Measurements from ENCODE around the gene EXOC5.
"Not testable (repeated sequence)": the region's sequence is repeated elsewhere in the genome, so short reads cannot be mapped to it uniquely, and the experiment has no call there.

Gene EXOC5

DNA sequence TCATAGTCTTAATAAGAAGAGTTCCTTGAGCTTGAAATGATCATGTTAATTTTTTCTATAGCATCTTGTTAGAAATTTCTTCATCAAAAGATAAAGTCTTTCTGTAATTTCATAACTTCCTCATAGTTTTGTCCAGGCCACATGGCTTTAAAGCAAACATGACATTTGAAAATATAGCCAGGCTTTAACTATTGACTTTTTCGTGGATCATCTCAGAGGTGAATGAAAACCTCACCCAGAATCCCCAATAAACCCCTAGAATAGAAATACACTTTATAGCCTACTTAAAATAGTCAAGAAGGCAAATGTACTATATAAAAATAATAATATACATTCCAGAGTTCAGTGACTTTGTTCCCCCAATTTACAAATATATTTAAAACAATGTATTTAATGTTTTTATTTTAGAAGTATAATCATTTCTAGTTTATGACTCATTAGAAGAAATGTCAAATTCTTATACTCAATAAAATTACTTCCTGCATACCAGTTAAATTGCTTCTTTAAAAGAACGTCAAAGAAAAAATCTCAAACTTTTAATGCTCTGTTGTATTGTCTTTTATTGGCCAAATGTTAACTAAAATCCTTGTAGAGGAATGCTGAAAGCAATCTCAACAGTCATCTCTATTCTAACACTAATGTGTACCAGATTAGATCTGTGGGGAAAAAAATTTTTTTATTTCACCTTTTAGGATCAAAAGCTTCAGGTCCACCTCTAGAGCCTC is 21.6 kb downstream of the EXOC5 start:
- DNase-seq, result no peak

DNA sequence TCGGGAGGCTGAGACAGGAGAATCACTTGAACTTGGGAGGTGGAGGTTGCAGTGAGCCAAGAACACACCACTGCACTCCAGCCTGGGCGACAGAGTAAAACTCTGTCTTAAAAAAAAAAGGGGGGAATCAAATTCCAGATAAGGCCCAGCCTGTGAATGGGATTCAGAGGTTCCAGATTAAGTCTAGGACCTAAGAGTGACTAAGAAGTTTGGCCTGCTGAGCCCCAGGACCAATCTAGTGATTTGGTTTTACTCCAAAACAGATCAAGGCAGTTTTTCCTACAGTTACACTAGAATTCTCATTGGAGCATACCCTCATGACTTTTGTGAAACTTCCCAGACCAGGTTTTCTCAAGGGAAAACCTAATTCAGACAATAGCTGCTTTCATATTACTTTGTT is 22.8 kb downstream of the EXOC5 start:
- DNase-seq, result no peak

DNA sequence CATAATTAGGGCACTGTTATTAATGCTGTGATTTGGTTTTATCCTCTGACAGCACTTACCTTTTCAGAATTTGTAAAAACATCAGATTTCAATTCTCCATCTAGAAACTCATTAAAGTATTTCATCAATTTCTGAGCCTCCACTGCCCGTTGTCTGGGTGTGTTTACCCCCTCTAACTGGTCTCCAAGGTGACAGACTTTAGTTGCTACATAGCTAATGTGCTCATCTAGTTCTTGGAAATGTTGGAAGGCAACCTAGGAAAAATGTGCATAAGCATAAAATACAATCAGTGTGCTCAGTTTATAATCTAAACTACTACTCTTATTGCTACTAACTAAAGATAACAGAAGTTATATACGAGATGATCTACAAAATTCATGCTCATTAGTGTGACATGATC is 24.6 kb downstream of the EXOC5 start:
- DNase-seq, result no peak

DNA sequence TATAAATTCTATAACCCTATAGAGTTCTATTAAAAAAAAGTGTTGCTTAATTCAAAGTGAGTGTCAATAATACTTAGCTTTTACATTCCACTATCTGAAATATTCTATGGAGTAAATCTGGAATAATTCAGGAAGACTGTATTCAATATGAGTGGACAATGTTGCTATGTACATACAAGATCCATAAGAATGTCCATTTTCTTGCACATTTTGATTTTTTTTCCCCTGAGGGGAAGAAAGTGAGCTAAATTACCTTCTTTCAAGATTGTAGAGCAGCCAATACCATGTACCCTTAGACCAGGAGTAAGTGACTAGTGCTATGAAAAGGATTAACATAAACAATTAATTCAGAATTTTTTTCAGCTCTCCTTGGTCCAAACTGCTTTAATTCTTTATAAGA is 25.4 kb downstream of the EXOC5 start:
- no peak for DNase-seq

DNA sequence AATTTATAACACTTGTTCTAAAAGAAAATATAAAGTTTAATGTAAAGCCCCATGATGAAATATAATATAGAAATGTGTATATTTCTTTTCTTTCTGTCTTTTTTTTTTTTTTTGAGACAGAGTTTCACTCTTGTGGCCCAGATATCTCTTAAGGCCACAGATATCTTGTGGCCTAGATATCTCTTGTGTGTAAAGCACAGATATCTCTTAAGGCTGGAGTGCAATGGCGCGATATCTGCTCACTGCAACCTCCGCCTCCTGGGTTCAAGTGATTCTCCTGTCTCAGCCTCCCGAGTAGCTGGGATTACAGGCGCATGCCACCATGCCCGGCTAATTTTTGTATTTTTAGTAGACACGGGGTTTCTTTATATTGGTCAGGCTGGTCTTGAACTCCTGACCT is 28.6 kb downstream of the EXOC5 start:
- DNase-seq, result not testable (repeated sequence)

DNA sequence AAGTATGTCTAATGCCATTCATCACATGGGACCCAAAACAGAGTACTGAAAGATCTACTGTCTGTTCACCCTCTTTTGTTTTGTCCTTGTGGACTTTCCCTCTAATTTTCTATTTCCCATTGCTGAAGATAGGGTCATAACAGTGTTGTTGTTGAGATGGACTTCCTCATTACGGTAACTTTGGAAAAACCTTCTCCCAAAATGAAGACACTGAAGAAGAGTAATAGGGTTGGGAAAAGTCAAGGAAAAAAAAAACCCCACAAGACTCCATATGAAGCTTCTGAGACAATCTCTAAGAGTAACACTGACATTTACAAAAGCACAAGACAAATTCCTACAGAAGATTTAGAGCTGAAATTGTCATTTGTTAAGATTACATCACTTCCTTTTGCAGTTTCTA is 36.7 kb downstream of the EXOC5 start:
- DNase-seq, result no peak

DNA sequence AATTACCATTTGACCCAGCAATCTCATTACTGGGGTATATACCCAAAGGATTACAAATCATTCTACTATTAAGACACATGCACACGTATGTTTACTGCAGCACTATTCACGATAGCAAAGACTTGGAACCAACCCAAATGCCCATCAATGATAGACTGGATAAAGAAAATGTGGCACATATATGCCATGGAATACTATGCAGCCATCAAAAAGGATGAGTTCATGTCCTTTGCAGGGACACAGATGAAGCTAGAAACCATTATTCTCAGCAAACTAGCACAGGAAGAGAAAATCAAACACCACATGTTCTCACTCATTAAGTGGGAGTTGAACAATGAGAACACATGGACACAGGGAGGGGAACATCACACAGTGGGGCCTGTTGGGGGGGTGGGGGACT is 40.4 kb downstream of the EXOC5 start:
- not testable (repeated sequence) for DNase-seq

DNA sequence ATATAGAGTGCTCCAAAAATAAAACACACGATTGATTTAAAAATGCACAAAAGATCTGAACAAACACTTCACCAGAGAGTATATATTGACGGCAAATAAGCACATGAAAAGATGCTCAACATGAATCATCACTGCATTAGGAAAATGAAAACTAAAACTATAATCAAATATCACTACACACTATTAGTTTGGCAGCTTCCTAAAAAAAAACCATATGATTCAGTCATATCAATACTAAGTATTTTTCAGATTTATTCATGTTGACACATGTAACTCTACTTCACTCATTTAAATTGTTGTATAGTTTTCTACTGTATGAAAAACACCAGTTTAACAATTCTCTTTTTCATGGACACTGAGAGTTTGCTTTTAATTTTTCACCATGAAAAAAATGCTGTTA is 41.6 kb downstream of the EXOC5 start:
- no peak for DNase-seq

DNA sequence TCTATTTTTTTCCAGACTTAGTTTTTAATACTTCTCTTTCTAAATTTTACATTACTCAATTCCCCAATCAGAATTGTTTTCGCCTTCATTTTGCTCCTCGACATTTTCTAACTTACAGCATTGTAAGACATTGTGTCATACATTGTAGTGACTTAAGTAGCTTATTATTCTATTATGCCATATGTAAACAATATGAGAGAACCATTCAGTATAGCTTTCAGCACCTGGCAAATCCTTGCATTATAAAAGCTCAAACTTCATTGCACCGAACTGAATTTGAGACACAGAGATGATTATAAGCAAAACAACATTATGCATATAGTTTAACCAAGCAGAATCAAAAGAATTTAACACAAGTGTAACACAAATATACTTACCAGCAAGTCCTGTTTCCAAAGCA is 46.8 kb downstream of the EXOC5 start:
- no peak for DNase-seq

DNA sequence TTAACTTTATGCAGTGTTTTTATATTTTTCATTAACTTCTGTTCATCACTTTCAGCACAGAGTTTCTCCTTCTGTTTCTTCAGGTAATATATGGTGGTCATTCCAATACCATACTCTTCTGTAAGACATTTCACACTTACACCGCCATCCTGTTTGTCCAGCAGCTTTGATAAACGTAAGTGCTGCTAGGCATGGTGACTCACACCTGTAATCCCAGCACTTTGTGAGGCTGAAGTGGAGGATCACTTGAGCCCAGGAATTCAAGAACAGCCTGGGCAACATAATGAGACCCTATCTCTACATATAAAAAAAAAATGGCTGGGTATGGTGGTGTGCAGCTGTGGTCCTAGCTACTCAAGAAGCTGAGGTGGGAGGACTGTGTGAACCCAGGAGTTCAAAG is 55.8 kb downstream of the EXOC5 start:
- DNase-seq, result no peak

DNA sequence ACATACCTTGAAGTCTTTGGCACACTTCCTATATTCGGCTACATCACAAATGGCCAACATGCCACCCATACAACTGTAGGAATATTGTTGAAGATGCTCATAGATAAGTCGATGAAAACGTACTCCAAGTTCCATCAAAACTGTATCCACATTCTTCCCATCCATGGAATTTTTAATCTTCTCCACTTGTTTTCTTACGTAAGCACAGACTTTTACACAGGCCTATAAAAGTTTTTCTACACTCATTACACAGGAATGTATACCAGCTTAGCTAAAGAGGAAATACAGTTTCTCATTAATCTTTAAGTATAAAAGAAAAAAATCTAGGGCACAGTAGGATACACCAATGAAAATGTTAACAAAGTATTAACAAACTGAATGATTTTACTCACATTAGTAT is 59.1 kb downstream of the EXOC5 start:
- DNase-seq, result no peak

DNA sequence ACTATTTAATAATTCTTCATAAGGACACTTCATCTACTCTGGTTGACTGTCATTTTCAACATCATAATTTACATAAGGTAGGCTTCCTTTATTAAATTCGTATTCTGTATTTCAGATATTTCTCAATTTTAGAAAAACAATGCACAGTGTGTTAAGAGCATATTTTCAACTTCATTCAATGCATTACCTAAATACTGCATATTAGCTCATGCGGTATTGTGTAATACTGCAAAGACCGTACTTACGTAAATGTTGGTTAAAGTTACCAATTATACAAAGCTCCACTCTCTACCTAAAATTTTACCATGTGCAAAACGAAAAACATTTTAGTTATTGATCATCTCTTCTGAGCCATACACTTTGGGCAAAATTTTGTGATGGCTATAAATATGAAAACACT is 62.8 kb downstream of the EXOC5 start:
- DNase-seq, result no peak

DNA sequence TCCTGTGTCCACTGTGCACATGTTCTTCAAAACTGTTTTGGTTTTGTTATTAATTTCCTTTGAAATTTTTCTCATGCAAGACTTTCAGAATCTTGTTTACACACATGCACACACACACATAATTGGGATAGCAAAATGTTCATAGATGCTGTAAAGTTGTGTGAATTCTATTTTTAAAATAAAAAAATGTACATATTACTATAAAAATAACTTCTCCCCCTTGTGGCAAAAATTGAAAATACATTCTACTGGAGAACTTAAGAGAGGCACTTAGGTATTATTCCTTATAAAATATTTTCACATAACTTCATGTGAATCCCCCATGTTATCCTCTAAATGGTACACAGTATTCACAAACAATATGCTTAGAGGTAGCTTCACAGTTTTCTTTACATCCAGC is 66.0 kb downstream of the EXOC5 start:
- DNase-seq, result not testable (repeated sequence)

DNA sequence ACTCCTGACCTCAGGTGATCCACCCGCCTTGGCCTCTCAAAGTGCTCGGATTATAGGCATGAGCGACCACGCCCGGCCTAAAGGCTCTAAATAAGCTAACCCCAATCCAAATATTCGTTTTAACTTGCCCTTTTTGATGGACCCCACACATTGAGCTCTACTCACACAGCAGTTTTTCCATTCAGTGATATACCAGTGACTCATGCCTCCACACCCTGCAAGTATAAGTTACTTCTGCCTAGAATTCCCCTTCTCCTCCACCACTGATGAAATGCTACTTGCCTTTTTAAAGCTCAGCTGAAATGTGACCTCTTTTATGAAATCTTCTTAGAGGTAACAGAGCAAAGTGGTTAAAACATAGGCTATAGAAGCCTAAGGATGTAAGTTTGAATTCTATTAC is 68.8 kb downstream of the EXOC5 start:
- DNase-seq, result no peak

DNA sequence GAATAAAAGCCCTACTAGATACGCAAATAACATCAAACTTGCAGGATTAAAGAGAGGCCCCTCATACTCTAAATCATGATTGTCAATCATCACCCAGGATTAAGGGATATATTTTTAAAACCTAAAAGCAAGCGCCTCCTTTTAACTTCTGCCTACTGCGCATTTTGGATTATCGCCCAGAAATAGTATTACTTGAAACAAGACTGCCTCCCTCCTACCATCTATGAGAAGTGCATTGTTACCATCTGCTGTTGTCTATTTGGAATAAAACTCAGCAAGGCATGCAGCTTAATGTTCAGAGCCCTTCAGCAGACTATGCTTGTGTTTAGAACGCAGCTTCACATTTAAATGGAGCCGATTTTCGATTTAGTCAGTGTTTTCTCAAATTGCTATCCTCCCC is 79.6 kb downstream of the EXOC5 start:
- DNase-seq, result peak; percentile 55

DNA sequence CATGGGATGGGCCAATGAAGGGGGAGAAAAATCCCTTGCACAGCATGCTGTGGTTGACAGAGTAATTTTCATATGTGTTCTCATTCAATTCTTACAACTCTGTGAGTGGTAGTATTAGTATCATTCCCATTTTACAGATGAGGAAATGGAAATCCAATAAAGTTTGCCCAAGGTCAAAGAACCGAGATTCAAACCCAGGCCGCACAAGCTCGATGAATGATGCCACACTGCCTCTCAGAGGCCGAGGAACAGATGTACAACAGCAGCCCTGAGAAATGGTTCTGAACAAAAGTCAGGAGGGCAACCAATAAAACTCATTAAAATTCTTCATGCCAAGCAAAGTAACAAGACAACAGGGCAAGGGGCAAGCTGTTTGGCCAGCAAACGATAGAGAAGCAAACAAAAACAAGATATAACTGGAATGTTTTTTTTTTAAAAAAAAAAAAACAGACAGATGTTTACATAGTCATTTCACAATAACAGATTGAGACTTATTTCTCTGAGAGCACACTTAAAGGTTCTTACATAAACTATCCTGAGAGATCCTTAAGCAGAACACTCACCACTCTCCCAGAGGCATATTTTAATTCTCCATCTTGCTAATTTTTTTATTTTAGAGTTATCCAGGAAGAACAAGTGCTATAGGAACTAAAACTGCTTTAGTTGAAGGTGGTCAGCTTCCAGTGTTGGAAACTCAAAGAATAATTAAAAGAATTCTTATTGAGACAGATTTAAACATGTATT is 85.8 kb downstream of the EXOC5 start:
- DNase-seq, result peak; percentile 60

DNA sequence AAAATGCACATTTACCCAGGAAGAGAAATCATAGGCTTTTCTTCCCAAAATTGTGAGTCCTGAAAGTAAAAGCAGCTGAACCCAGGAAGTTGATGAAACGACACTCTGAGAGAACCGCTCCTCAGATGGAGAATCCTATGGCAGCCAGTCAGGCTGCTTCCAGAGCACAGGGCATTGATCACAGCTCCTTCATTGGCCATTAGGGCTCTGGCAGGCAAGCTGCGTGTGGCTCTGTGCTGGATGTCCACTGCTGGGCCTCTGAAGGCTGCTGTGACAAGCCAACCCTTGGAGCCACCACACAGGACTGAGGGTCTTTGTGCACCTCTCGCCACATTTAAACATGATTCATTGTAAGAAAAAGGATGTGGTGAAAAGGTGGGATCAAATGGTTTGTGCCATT is 89.4 kb downstream of the EXOC5 start:
- no peak for DNase-seq

DNA sequence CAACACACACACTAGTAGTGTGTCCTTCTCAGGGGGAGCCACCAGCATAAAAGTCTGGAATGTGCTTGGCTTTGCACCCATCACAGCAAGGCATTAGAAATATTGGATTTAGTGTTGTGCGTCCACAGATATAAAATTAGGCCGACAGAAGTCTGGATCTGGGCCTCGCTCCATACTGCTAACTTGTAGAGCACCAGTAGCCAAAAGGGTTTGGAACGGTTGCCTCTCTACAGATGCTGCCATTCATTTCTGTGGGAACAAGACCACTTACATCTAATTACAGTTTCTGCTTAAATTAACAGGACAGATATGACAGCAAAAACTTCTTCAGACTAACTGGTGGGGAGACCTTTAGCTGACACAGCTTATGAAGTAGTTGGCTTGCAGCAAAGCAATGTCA is 94.2 kb downstream of the EXOC5 start:
- DNase-seq, result no peak

DNA sequence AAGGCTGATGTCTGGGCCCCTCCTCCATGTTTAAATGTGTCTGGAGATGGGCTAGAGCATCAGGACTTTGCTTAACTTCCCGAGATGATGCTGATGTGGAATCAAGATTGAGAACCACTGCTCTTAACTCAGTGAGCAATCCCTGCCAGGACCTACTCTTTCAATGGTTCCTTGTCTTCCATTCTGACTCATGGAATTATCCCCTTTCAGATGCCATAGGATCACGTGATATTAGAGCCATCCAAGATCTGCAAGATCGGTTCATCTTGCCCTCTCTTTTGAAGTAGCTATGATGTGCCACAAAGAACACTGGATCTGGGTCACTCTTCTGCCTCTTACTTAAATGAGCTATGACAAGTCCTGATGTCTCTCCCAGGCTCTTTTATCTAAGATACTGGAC is 96.8 kb downstream of the EXOC5 start:
- DNase-seq, result no peak

DNA sequence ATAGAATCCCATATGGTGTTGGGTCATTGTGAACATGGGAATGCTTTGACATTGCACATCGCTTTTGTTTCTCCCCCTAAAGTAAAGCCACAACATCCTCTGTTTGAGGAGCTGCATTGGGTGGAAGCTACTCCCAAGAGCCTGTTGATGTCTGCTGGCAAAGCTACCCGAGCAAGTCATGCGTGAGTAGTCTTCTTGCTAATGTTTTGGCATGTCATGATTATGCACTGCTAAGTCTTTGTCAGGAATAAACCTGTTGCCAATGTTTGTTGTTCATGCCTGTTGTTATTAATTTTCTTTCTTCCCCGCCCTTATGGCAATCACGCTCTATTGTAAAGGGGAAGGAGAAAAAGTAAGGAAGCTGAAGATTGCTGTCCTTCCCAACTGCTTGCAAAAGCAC is 97.3 kb downstream of the EXOC5 start:
- DNase-seq, result no peak

DNA sequence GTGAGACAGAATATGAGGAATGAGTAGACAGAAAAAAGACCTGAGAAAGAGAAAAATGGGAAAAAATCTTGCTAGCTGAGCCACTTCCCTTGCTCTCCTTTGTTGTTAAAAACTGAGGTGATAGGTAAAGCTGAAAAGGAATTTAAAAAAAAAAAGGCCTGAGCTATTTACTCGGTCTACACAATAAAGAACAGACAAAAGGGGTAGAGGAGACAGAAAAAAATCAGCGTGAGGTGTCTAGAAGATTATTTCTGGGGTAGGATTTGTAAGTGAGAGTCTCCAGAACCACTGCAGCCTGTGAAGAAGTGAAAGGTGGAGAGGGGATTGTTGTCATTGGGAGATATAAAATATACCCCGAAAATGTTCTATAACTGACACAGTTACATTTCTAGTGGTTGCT is 98.8 kb downstream of the EXOC5 start:
- no peak for DNase-seq

DNA sequence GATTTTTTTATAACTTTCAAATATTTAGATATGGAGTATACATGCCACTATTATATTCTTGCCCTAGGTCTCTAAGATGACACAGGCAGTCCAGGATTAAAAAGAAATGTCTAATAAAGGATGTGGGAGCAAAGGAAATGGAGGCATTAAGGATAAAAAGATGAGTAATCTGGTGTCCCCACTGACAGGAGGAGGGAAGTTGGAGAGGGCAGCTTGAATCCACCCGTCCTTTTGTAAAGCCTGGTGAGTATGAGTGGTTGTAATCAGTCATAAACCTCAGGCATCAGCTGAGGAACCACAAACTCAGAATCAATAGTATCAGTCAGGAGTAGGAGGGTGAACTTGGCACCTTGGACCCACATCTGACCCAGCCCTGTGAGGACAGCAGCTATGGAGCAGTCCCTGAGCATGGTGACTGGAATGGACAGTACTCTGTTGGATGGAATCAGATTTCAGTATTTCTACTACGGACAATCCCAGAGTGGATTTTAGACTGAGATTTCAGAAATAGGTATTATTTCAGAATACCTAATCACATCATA is 100.5 kb downstream of the EXOC5 start:
- no peak for DNase-seq

DNA sequence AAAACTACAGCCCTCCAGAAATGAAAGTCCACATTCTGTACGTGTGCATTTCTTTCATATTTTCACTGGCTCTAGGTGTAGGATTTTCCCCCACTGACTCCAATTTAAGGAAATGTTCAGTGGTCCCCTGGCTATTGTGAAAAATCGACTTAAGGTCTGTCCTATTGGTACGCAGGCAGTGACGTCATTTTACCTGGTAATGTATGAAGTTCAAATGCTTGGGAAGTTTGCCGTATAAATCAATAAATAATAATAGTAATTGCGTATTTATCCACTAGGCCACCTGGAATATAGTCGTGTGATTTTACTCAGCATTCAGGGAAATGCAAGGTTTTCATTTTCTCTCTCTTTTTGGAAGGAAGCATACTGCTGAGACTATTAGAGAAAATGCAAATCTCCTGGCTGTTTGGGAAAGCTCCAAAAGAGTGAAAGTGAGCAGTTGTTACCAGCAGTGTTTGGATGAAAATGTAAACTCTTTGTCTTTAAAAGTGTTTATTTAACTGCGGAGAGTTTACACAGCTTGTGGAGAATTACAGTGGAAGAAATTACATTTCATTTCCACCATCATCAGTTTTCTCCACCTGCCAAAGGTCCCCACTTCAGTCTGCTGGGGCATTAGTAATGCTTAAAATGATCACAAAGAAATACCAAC is 107.0 kb downstream of the EXOC5 start:
- no peak for DNase-seq

DNA sequence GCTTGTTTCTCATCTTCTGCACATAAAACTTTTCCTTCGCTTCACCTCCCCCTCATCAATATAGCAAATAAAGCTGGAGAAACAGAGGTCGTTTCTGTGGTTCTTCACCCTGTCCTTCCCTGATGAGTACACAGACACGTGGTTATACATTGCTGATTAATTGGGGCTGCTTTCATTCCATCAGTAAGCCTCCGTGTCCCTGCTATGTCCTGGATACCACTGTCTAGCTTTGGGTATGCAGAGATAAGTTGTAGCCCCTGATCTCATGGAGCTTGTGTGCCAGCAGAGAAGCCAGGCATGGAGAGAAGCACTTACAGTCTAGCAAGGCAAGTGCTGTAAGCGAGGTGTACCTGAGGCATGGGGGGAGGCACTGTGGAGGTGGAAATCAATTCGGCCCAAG is 108.4 kb downstream of the EXOC5 start:
- DNase-seq, result no peak

Measured in NCI-H2171 treated with DMSO at 0.1 percent for 48 hours (cell line).